ENCODE data around the gene NMRAL1.
A peak's percentile ranks its signal among the peaks of the same experiment; 100 is the strongest.

NMRAL1 gene

DNA sequence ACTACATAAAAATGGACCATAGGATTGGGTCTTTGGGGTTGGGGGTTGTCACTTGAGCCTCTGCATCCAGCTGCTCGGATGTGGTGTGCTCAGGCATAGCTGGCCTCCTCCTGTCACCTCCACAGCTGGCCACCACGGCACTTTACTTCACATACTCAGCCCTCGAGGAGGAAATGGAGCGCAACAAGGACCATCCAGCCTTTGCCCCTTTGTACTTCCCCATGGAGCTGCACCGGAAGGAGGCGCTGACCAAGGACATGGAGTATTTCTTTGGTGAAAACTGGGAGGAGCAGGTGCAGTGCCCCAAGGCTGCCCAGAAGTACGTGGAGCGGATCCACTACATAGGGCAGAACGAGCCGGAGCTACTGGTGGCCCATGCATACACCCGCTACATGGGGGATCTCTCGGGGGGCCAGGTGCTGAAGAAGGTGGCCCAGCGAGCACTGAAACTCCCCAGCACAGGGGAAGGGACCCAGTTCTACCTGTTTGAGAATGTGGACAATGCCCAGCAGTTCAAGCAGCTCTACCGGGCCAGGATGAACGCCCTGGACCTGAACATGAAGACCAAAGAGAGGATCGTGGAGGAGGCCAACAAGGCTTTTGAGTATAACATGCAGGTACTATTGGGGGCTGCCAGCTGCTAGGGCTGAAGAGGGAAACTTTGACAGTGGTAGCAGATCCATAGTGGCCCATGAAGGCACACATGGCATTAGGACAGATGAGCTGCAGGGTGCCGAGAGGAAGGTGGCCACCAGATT lies 33.3 kb upstream of the NMRAL1 start:
- Mint-ChIP-seq H3K27ac (peak overlapping the region; percentile 50), H3K9me3 (no peaks in the 10 kb centered on the region), H3K36me3 (ENCODE audit: low read depth) (no peaks in the 10 kb centered on the region), H3K4me1 (no peaks in the 10 kb centered on the region), H3K27me3 (ENCODE audit: low read depth, poor library complexity) (no peaks in the 10 kb centered on the region), H3K4me3 (no peak overlapping the region)
- DNase-seq = no peak
- TF ChIP-seq, protein P1, sequence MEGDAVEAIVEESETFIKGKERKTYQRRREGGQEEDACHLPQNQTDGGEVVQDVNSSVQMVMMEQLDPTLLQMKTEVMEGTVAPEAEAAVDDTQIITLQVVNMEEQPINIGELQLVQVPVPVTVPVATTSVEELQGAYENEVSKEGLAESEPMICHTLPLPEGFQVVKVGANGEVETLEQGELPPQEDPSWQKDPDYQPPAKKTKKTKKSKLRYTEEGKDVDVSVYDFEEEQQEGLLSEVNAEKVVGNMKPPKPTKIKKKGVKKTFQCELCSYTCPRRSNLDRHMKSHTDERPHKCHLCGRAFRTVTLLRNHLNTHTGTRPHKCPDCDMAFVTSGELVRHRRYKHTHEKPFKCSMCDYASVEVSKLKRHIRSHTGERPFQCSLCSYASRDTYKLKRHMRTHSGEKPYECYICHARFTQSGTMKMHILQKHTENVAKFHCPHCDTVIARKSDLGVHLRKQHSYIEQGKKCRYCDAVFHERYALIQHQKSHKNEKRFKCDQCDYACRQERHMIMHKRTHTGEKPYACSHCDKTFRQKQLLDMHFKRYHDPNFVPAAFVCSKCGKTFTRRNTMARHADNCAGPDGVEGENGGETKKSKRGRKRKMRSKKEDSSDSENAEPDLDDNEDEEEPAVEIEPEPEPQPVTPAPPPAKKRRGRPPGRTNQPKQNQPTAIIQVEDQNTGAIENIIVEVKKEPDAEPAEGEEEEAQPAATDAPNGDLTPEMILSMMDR (IDR thresholded peaks at IDR 0.05) = no peak

DNA sequence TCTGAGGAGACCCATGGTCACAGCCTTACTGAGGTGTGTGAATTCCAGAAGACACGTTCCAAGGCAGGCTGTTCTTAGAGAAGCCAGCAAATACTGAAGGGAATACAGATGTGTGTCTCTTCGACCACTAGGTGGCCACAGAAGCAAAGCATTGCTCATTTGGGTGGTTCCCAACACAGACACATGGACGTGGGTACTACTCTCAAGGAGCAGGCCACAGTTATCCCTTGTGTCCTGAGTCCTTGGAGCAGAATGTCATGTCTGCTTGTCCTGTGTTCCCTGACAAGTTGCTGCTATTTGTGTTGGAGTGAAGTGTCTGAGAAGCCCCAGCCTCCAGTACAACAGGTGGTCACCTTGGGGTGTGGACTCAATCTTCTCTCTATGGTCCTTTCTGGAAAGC lies 32.0 kb upstream of the NMRAL1 start:
- TF ChIP-seq, protein P1 (IDR thresholded peaks at IDR 0.05) = peak; percentile 79
- peaks cover 3% of the 10 kb centered on the region for H3K27me3 Mint-ChIP-seq (ENCODE audit: low read depth, poor library complexity)
- DNase-seq = peak; percentile 49
- no peaks in the 10 kb centered on the region for H3K36me3 Mint-ChIP-seq (ENCODE audit: low read depth)
- no peak overlapping the region for H3K4me3 Mint-ChIP-seq
- H3K9me3 Mint-ChIP-seq = no peaks in the 10 kb centered on the region
- no peaks in the 10 kb centered on the region for H3K4me1 Mint-ChIP-seq
- H3K27ac Mint-ChIP-seq = no peak overlapping the region

DNA sequence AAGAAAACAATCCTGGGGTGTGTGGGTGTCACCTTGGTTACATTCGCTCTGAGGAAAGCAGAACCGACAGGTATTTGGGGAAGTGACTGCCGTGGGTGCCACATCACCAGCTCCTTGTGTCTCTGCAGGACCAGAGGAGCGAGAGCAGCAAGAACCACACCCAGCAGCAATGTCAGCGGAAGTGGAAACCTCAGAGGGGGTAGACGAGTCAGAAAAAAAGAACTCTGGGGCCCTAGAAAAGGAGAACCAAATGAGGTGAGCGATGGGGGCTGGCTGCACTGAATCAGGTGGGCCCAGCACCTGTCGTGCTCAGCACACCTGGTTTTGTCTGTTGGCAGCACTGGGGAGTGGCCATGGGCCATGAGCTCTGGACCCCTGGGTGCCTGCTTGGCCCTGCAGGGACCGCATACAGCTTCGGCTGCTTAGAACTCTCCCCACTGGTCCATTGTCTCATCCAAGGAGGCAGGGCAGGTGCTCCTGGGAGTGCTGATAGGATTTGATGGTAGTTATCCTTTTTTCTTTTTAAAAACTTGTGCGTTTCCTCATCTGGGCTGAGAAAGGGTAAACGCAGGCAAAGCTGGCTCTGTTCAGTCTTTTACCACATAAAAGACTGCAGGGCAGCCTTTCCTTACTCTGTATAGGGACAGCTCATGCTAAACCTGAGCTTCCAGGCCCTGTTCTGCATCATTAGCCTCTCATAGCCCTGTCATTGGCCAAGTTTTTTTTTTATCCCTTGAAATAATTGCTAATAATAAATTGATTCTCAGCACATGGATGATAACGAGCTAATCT lies 31.1 kb upstream of the NMRAL1 start:
- Mint-ChIP-seq H3K9me3 (no peaks in the 10 kb centered on the region), H3K4me3 (no peak overlapping the region), H3K27ac (peak overlapping the region; percentile 43), H3K27me3 (ENCODE audit: low read depth, poor library complexity) (peaks cover 3% of the 10 kb centered on the region), H3K4me1 (peaks cover 4% of the 10 kb centered on the region), H3K36me3 (ENCODE audit: low read depth) (no peaks in the 10 kb centered on the region)
- no peak for DNase-seq
- TF ChIP-seq, protein P1 (IDR thresholded peaks at IDR 0.05) = no peak

DNA sequence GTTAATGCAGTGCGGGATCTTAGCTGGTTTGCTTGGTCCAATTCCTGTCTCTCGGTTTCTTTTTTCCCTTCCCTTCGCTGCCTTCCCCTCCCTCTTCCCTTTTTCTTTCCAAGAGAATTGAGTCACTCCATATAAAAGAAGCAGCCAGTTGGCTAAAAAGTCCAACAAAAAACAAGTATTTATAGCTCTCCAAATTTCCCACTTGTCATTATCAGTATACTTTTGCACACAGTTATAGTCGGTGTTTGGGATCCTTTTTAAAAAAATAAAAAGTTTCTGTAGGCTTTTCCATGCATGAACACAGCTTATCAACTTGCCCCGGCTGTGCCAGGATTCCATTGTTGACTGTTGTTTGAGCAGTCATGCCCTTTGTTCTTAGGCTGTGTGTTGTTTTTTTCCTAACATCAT lies 26.6 kb upstream of the NMRAL1 start:
- no peaks in the 10 kb centered on the region for H3K9me3 Mint-ChIP-seq
- H3K4me1 Mint-ChIP-seq = peaks cover 24% of the 10 kb centered on the region
- no peak overlapping the region for H3K27ac Mint-ChIP-seq
- H3K27me3 Mint-ChIP-seq (ENCODE audit: low read depth, poor library complexity) = peaks cover 4% of the 10 kb centered on the region
- no peak overlapping the region for H3K4me3 Mint-ChIP-seq
- TF ChIP-seq, protein P1 (IDR thresholded peaks at IDR 0.05) = no peak
- DNase-seq = no peak
- no peaks in the 10 kb centered on the region for H3K36me3 Mint-ChIP-seq (ENCODE audit: low read depth)

DNA sequence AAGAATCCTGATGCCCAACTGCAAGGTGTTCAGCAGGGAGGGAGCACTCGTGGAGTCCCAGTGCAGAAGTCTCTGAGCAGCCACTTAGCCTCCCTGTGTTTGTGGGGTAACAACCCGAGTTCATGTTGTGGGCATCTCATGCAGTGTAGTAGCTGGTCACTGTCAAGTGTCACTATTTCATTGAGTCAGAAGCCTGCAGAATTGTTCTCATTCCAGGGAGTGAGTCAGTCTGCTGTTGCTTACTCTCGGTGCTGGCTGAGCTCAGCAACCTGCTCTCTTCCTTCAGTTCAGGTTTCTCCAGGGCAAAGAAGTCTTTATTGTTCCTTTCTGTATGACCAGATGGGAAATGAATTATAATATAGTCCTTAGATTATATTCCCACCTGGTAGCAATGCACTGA lies 25.8 kb upstream of the NMRAL1 start:
- Mint-ChIP-seq H3K4me3 (no peak overlapping the region), H3K4me1 (peaks cover 24% of the 10 kb centered on the region), H3K27me3 (ENCODE audit: low read depth, poor library complexity) (peaks cover 7% of the 10 kb centered on the region), H3K36me3 (ENCODE audit: low read depth) (no peaks in the 10 kb centered on the region), H3K27ac (no peak overlapping the region), H3K9me3 (no peaks in the 10 kb centered on the region)
- TF ChIP-seq, protein P1 (IDR thresholded peaks at IDR 0.05) = no peak
- DNase-seq = no peak
